HCT116 (cell line): ENCODE results near the gene AGER. TPM values are rescaled to one million over a fixed set of nuclear protein-coding genes. Genes with fewer than 3 reads are reported as not detected.
A peak's percentile ranks its signal among the peaks of the same experiment; 100 is the strongest.

ENCODE experiments used
- ATAC-seq: fragments of 200-7000 bp; cut with Tn5 transposase; 2 replicates; pipeline ENCODE4 v1.9.1; 2020; ENCODE audit warnings: mild to moderate bottlenecking, moderate library complexity
- BruUV-seq: library from RNA; stranded (reverse); fragments of 400-500 nt; replicated peaks from 2 replicates; lab custom pipeline; 2021; lab: Mats Ljungman, UMichigan
- CTCF ChIA-PET: fragments of 300-600 bp; sonication (Branson Sonifier 250); formaldehyde crosslinking; loops from one replicate; lab custom pipeline; 2021; ENCODE audit warnings: antibody characterized with exemption; lab: Charles Lee
- POLR2A ChIA-PET: fragments of 300-600, 350-600 bp; sonication (Branson Sonifier 250); formaldehyde crosslinking; loops from one replicate; lab custom pipeline; 2021; ENCODE audit warnings: antibody characterized with exemption; lab: Charles Lee
- RAD21 ChIA-PET, 2 experiments: fragments of 300-600 bp; sonication (Branson Sonifier 250); formaldehyde crosslinking; loops; one replicate each; lab custom pipeline; 2023; ENCODE audit warnings: low total read pairs in 2 of 2; ENCODE audit not compliant: uncharacterized antibody in 2 of 2, unreplicated experiment in 2 of 2, low non-redundant PET in 1 of 2; lab: Charles Lee
- DNase-seq: peaks from one replicate; pipeline ENCODE4 v3.0.0-alpha.2; 2010; ENCODE audit warnings: low read depth, low spot score
- H2AFZ ChIP-seq: fragments of 200-600 bp; shearing (Covaris generic), sonication (generic); 2 replicates; pipeline ENCODE4 v1.6.1; 2017; ENCODE audit warnings: low read depth, mixed run types, mixed read lengths, antibody characterized with exemption, low read length; ENCODE audit not compliant: poor library complexity, severe bottlenecking
- H3K27ac ChIP-seq: 2 replicates; pipeline ENCODE4 v1.5.1; 2012; ENCODE audit warnings: low read depth, low read length
- H3K27me3 ChIP-seq: fragments of 200-600 bp; sonication (generic); 2 replicates; pipeline ENCODE4 v1.6.1; 2016; ENCODE audit warnings: mixed run types, low read length, mixed read lengths; ENCODE audit not compliant: insufficient read depth
- H3K36me3 ChIP-seq, 2 experiments: fragments of 200-500 bp in 1 of 2; fragments of 200-600 bp in 1 of 2; sonication (Bioruptor generic) in 1 of 2; sonication (generic) in 1 of 2; 2 replicates each; pipeline versions ENCODE4 v1.5.1 to v1.6.1; 2014 to 2016; ENCODE audit warnings: low read length in 2 of 2, inconsistent platforms in 1 of 2, mixed read lengths in 1 of 2, mixed run types in 1 of 2; ENCODE audit not compliant: insufficient read depth in 2 of 2, control insufficient read depth in 1 of 2
- H3K4me1 ChIP-seq, 2 experiments: fragments of 200-600 bp in 1 of 2; sonication (generic) in 1 of 2; 2 replicates each; pipeline versions ENCODE4 v1.5.1 to v1.6.1; 2012 to 2017; ENCODE audit warnings: low read length in 2 of 2, inconsistent platforms in 1 of 2, mild to moderate bottlenecking in 1 of 2, mixed read lengths in 1 of 2, mixed run types in 1 of 2, moderate library complexity in 1 of 2; ENCODE audit not compliant: insufficient read depth in 2 of 2, control insufficient read depth in 1 of 2
- H3K4me2 ChIP-seq: fragments of 200-600 bp; sonication (generic); 2 replicates; pipeline ENCODE4 v1.6.1; 2017; ENCODE audit warnings: mixed run types, low read length, mixed read lengths
- H3K4me3 ChIP-seq, 2 experiments: fragments of 200-600 bp in 1 of 2; sonication (generic) in 1 of 2; replicated peaks in 1 of 2; 2 replicates each; pipeline ENCODE4 v1.5.1; 2011 to 2016; ENCODE audit warnings: low read length in 2 of 2, control low read depth in 1 of 2, low read depth in 1 of 2, mild to moderate bottlenecking in 1 of 2, mixed read lengths in 1 of 2, mixed run types in 1 of 2
- H3K79me2 ChIP-seq: fragments of 200-600 bp; sonication (generic); 2 replicates; pipeline ENCODE4 v1.6.1; 2017; ENCODE audit warnings: mild to moderate bottlenecking, mixed run types, low read length, moderate library complexity, mixed read lengths; ENCODE audit not compliant: insufficient read depth
- H3K9ac ChIP-seq: fragments of 200-600 bp; sonication (generic); 2 replicates; pipeline ENCODE4 v1.6.1; 2016; ENCODE audit warnings: low read length, mixed read lengths
- H3K9me2 ChIP-seq: fragments of 200-600 bp; sonication (generic), shearing (Covaris generic); 2 replicates; pipeline ENCODE4 v1.6.1; 2017; ENCODE audit warnings: mixed run types, mild to moderate bottlenecking, moderate library complexity; ENCODE audit not compliant: insufficient read depth
- H3K9me3 ChIP-seq, 2 experiments: fragments of 200-500 bp in 1 of 2; fragments of 200-600 bp in 1 of 2; sonication (Bioruptor generic) in 1 of 2; sonication (generic) in 1 of 2; 2 replicates each; pipeline ENCODE4 v1.6.1; 2014 to 2017; ENCODE audit warnings: low read length in 2 of 2, mixed read lengths in 2 of 2, inconsistent platforms in 1 of 2, low read depth in 1 of 2, mild to moderate bottlenecking in 1 of 2, mixed run types in 1 of 2, moderate library complexity in 1 of 2; ENCODE audit not compliant: control insufficient read depth in 1 of 2, insufficient read depth in 1 of 2
- H4K20me1 ChIP-seq: fragments of 200-600 bp; sonication (generic), shearing (Covaris generic); 2 replicates; pipeline ENCODE4 v1.6.1; 2017; ENCODE audit warnings: mixed run types, mild to moderate bottlenecking, moderate library complexity; ENCODE audit not compliant: insufficient read depth
- CBX3 ChIP-seq: IDR thresholded peaks from 2 replicates; pipeline ENCODE4 v1.6.1; 2012; ENCODE audit warnings: low read depth
- CTCF ChIP-seq, 3 experiments: fragments of 200-600 bp in 1 of 3; sonication (generic) in 1 of 3; IDR thresholded peaks in 2 of 3; conservative IDR thresholded peaks in 1 of 3; 2 replicates each; pipeline ENCODE4 v1.5.1; 2012 to 2017; ENCODE audit warnings: low read depth in 2 of 3, low read length in 2 of 3, antibody characterized with exemption in 1 of 3, borderline replicate concordance in 1 of 3, control low read depth in 1 of 3, mild to moderate bottlenecking in 1 of 3, mixed read lengths in 1 of 3, mixed run types in 1 of 3, moderate library complexity in 1 of 3; ENCODE audit not compliant: insufficient read depth in 1 of 3
- ELF1 ChIP-seq: IDR thresholded peaks from 2 replicates; pipeline ENCODE4 v1.6.1; 2012; ENCODE audit warnings: low read depth, borderline replicate concordance
- JUND ChIP-seq: IDR thresholded peaks from 2 replicates; pipeline ENCODE4 v1.6.1; 2012
- MAX ChIP-seq: IDR thresholded peaks from 2 replicates; pipeline ENCODE4 v1.6.1; 2012
- POLR2A ChIP-seq: IDR thresholded peaks from 2 replicates; pipeline ENCODE4 v1.7.0; 2011; ENCODE audit warnings: borderline replicate concordance; ENCODE audit not compliant: insufficient read depth, insufficient read length; ENCODE audit errors: extremely low read depth
- RAD21 ChIP-seq: IDR thresholded peaks from 2 replicates; pipeline ENCODE4 v1.6.1; 2012; ENCODE audit warnings: low read depth, mild to moderate bottlenecking
- SP1 ChIP-seq: IDR thresholded peaks from 2 replicates; pipeline ENCODE4 v1.6.1; 2012; ENCODE audit warnings: low read depth
- SRF ChIP-seq: IDR thresholded peaks from 2 replicates; pipeline ENCODE4 v1.6.1; 2012; ENCODE audit warnings: low read depth
- TCF7L2 ChIP-seq: IDR thresholded peaks from 2 replicates; pipeline ENCODE4 v1.7.0; 2011; ENCODE audit warnings: borderline replicate concordance, inconsistent platforms; ENCODE audit not compliant: insufficient read depth, insufficient read length; ENCODE audit errors: extremely low read depth
- intact Hi-C: fragments of 100-400 bp; cut with micrococcal nuclease; formaldehyde crosslinking; loops from 2 replicates; pipeline ENCODE4 v1.10.0; 2022
- total RNA-seq: library from RNA; stranded (reverse); gene quantifications from one replicate; pipeline ENCODE4 v1.2.1, GENCODE V29; 2021; ENCODE audit not compliant: unreplicated experiment

AGER gene
- total RNA-seq, 1 experiment from 2014 or later: 22.6 TPM

GRCh38 chr6:32167154-32167760 lies 16.8 kb downstream of the AGER start:
- no TSS peak for BruUV-seq
- H3K4me2 ChIP-seq: no peak overlapping the region
- no peak for DNase-seq
- H3K4me3 ChIP-seq: no peak overlapping the region
- H3K9ac ChIP-seq: no peak overlapping the region
- H3K9me2 ChIP-seq: no peaks in the 10 kb centered on the region
- no peaks in the 10 kb centered on the region for H3K4me1 ChIP-seq
- TF ChIP-seq SP1 (no peak), ELF1 (no peak), SRF (no peak), CBX3 (no peak), POLR2A (no peak), JUND (no peak), TCF7L2 (no peak), MAX (no peak)
- TF ChIP-seq, all 23 proteins: peak for 0
- POLR2A ChIA-PET: no interaction called here
- Histone ChIP-seq H3K36me3 (peaks cover 4 to 15% of the 10 kb centered on the region in 2 experiments; a peak in 3 of 4 replicates), H3K27ac (no peak overlapping the region), H3K27me3 (no peaks in the 10 kb centered on the region), H4K20me1 (no peaks in the 10 kb centered on the region), H2AFZ (no peak overlapping the region), H3K9me3 (no peaks in the 10 kb centered on the region), H3K79me2 (no peaks in the 10 kb centered on the region)
- RAD21 ChIA-PET: no interaction called here
- intact Hi-C loops: no loop called here
- ATAC-seq: no peak
- CTCF ChIA-PET: no interaction called here

- Histone ChIP-seq H3K27ac (no peak overlapping the region), H3K27me3 (no peaks in the 10 kb centered on the region), H3K9me2 (no peaks in the 10 kb centered on the region), H3K4me1 (no peaks in the 10 kb centered on the region), H3K79me2 (no peaks in the 10 kb centered on the region), H3K9me3 (no peaks in the 10 kb centered on the region), H3K4me3 (no peak overlapping the region), H4K20me1 (no peaks in the 10 kb centered on the region), H3K9ac (no peak overlapping the region), H3K4me2 (no peak overlapping the region), H3K36me3 (peaks cover 4 to 15% of the 10 kb centered on the region in 2 experiments; a peak in 3 of 4 replicates), H2AFZ (no peak overlapping the region)
- RAD21 ChIA-PET: no interaction called here
- BruUV-seq: no TSS peak
- no peak for DNase-seq
- CTCF ChIA-PET: no interaction called here
- TF ChIP-seq RAD21: peak; percentile 26; the same call in 1 of the 2 replicates
- TF ChIP-seq CBX3: no peak
- TF ChIP-seq CTCF (IDR thresholded peaks at IDR 0.05 in 2 of 3, conservative IDR thresholded peaks at IDR 0.05 in 1 of 3; ENCODE audit: borderline replicate concordance in 1 of 3, insufficient read depth in 1 of 3, low read depth in 2 of 3, low read length in 2 of 3): 0 out of 6 replicates have a peak, but pooled peaks of 1 of the 3 experiments have one; percentile 17
- no peak for ATAC-seq
- intact Hi-C loops: no loop called here
- POLR2A ChIA-PET: no interaction called here
Measured at GRCh38 chr6:32166411-32167061, 17.5 kb downstream of the AGER start.
